PC-9 (cell line): ENCODE measurements around the gene OBSCN. TPM values are rescaled to one million over a fixed set of nuclear protein-coding genes. Genes with fewer than 3 reads are reported as not detected.
"Not testable (repeated sequence)": the region's sequence is repeated elsewhere in the genome, so short reads cannot be mapped to it uniquely, and the experiment has no call there.

ENCODE experiments used
- BruUV-seq: library from RNA; stranded (reverse); fragments of 400-500 nt; replicated peaks from 2 replicates; lab custom pipeline; 2021; lab: Mats Ljungman, UMichigan
- CTCF ChIA-PET: fragments of 300-600 bp; sonication (Branson Sonifier 250); formaldehyde crosslinking; loops from one replicate; lab custom pipeline; 2022; ENCODE audit warnings: antibody characterized with exemption; lab: Charles Lee
- POLR2A ChIA-PET: fragments of 300-600 bp; sonication (Branson Sonifier 250); formaldehyde crosslinking; loops from one replicate; lab custom pipeline; 2022; ENCODE audit warnings: antibody characterized with exemption; ENCODE audit not compliant: unreplicated experiment; lab: Charles Lee
- DNase-seq, 2 experiments: peaks; one replicate each; pipeline versions ENCODE4 v3.0.0 to v3.0.0-alpha.2; 2015 to 2022; ENCODE audit warnings: mixed read lengths in 1 of 2
- H2AFZ ChIP-seq: fragments of 200-600 bp; sonication (generic); 2 replicates; pipeline ENCODE4 v1.8.1; 2017; ENCODE audit warnings: antibody characterized with exemption
- H3F3A ChIP-seq: fragments of 200-600 bp; sonication (generic); 2 replicates; pipeline ENCODE4 v1.8.1; 2017; ENCODE audit warnings: antibody characterized with exemption, mild to moderate bottlenecking, low read depth; ENCODE audit not compliant: insufficient read depth
- H3K27ac ChIP-seq: fragments of 200-600 bp; sonication (generic); 2 replicates; pipeline ENCODE4 v1.6.1; 2016; ENCODE audit warnings: mixed run types
- H3K27me3 ChIP-seq: fragments of 200-600 bp; sonication (generic); 2 replicates; pipeline ENCODE4 v1.6.1; 2016; ENCODE audit warnings: low read depth, mixed run types; ENCODE audit not compliant: insufficient read depth
- H3K36me3 ChIP-seq: fragments of 200-600 bp; sonication (generic); 2 replicates; pipeline ENCODE4 v1.6.1; 2016; ENCODE audit warnings: low read depth, mixed run types
- H3K4me1 ChIP-seq: fragments of 200-600 bp; sonication (generic); replicated peaks from 2 replicates; pipeline ENCODE4 v1.6.1; 2016; ENCODE audit warnings: mixed run types; ENCODE audit not compliant: insufficient read depth
- H3K4me2 ChIP-seq: fragments of 200-600 bp; sonication (generic); 2 replicates; pipeline ENCODE4 v1.6.1; 2017; ENCODE audit warnings: mixed run types
- H3K4me3 ChIP-seq: fragments of 200-600 bp; sonication (generic); 2 replicates; pipeline ENCODE4 v1.6.1; 2016; ENCODE audit warnings: mixed run types
- H3K79me2 ChIP-seq: fragments of 200-600 bp; sonication (generic); 2 replicates; pipeline ENCODE4 v1.6.1; 2017; ENCODE audit warnings: low read depth, mixed run types
- H3K9me2 ChIP-seq: fragments of 200-600 bp; sonication (generic); 2 replicates; pipeline ENCODE4 v1.8.1; 2017; ENCODE audit warnings: mild to moderate bottlenecking; ENCODE audit not compliant: insufficient read depth
- H3K9me3 ChIP-seq: fragments of 200-600 bp; sonication (generic); 2 replicates; pipeline ENCODE4 v1.8.1; 2016; ENCODE audit warnings: low read depth; ENCODE audit not compliant: insufficient read depth
- H4K20me1 ChIP-seq: fragments of 200-600 bp; sonication (generic); 2 replicates; pipeline ENCODE4 v1.8.1; 2017; ENCODE audit not compliant: insufficient read depth
- EZH2 ChIP-seq: fragments of 200-600 bp; sonication (generic); IDR thresholded peaks from 2 replicates; pipeline ENCODE4 v1.8.0; 2017; ENCODE audit warnings: antibody characterized with exemption, low read depth
- intact Hi-C: fragments of 100-400 bp; cut with micrococcal nuclease; formaldehyde crosslinking; loops from one replicate; pipeline ENCODE4 v1.10.0; 2022; ENCODE audit not compliant: unreplicated experiment
- total RNA-seq: library from RNA; stranded (reverse); gene quantifications from 2 replicates; pipeline ENCODE4 v1.2.3, GENCODE V29; 2021
- TF ChIP-seq, protein P1 (sequence below): fragments of 200-600 bp; sonication (generic); conservative IDR thresholded peaks from 2 replicates; pipeline ENCODE4 v1.6.1; 2017; ENCODE audit warnings: mixed run types, antibody characterized with exemption, mild to moderate bottlenecking, moderate library complexity

Gene OBSCN
- total RNA-seq, 1 experiment from 2014 or later, result 62.9 TPM

DNA sequence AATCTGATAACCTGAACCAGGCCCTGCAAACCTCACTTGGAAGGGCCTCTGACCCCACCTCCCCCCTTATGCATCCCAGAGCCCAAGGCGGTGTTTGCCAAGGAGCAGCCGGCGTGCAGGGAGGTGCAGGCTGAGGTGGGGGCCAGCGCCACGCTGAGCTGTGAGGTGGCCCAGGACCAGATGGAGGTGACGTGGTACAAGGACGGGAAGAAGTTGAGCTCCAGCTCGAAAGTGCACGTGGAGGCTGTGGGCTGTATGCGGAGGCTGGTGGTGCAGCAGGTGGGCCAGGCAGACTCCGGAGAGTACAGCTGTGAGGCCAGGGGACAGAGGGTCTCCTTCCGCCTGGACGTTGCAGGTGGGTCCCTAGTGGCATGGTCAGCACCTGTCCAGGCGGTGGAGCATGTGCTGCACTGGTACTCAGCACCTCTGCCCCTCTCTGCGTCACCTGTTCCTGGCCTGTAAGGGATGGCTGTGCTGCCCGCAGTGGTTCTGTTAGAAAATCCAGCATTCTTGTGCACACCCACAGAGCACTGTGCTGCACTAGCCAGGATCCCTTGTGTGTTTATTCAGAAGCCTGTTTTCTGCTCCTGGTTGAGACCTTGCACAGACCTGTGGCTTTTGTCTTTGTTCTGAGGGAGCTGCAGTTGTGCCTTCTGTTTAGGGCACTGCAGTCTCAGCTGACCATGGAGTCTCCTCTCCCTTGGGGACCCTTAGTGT is 11.6 kb downstream of the OBSCN start:
- H3K4me2 ChIP-seq, result no peak overlapping the region
- no peaks in the 10 kb centered on the region for H3K9me3 ChIP-seq
- H3K36me3 ChIP-seq, result no peaks in the 10 kb centered on the region
- H3K4me3 ChIP-seq, result no peak overlapping the region
- no peaks in the 10 kb centered on the region for H4K20me1 ChIP-seq
- intact Hi-C loops, result no loop called here
- H2AFZ ChIP-seq, result no peak overlapping the region
- CTCF ChIA-PET, result no interaction called here
- no peaks in the 10 kb centered on the region for H3K79me2 ChIP-seq
- no peaks in the 10 kb centered on the region for H3F3A ChIP-seq
- H3K27ac ChIP-seq, result no peak overlapping the region
- BruUV-seq, result no TSS peak
- H3K4me1 ChIP-seq, result no peaks in the 10 kb centered on the region
- POLR2A ChIA-PET, result no interaction called here
- DNase-seq, result no peak
- no peaks in the 10 kb centered on the region for H3K27me3 ChIP-seq
- TF ChIP-seq, protein P1, sequence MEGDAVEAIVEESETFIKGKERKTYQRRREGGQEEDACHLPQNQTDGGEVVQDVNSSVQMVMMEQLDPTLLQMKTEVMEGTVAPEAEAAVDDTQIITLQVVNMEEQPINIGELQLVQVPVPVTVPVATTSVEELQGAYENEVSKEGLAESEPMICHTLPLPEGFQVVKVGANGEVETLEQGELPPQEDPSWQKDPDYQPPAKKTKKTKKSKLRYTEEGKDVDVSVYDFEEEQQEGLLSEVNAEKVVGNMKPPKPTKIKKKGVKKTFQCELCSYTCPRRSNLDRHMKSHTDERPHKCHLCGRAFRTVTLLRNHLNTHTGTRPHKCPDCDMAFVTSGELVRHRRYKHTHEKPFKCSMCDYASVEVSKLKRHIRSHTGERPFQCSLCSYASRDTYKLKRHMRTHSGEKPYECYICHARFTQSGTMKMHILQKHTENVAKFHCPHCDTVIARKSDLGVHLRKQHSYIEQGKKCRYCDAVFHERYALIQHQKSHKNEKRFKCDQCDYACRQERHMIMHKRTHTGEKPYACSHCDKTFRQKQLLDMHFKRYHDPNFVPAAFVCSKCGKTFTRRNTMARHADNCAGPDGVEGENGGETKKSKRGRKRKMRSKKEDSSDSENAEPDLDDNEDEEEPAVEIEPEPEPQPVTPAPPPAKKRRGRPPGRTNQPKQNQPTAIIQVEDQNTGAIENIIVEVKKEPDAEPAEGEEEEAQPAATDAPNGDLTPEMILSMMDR, result no peak
- TF ChIP-seq EZH2, result no peak
- H3K9me2 ChIP-seq, result no peaks in the 10 kb centered on the region

- H3K79me2 ChIP-seq, result no peaks in the 10 kb centered on the region
- DNase-seq, result no peak
- no peaks in the 10 kb centered on the region for H3K9me2 ChIP-seq
- no peak for TF ChIP-seq EZH2
- TF ChIP-seq, protein P1, result no peak
- ChIA-PET POLR2A (interaction anchor here (0.6 kb wide), 1 partner anchor 312 kb away, joined by 3 read pairs; no protein-coding TSS in a partner anchor), CTCF (no interaction called here)
- H3K4me3 ChIP-seq, result no peak overlapping the region
- intact Hi-C loops, result no loop called here
- H3K27me3 ChIP-seq, result no peaks in the 10 kb centered on the region
- H3K9me3 ChIP-seq, result no peaks in the 10 kb centered on the region
- no peak overlapping the region for H2AFZ ChIP-seq
- no peak overlapping the region for H3K27ac ChIP-seq
- no peaks in the 10 kb centered on the region for H4K20me1 ChIP-seq
- no peaks in the 10 kb centered on the region for H3K36me3 ChIP-seq
- no peaks in the 10 kb centered on the region for H3K4me1 ChIP-seq
- no TSS peak for BruUV-seq
- H3K4me2 ChIP-seq, result no peak overlapping the region
- no peaks in the 10 kb centered on the region for H3F3A ChIP-seq
Measured at GRCh38 chr1:228219962-228220780, 12.3 kb downstream of the OBSCN start.

DNA sequence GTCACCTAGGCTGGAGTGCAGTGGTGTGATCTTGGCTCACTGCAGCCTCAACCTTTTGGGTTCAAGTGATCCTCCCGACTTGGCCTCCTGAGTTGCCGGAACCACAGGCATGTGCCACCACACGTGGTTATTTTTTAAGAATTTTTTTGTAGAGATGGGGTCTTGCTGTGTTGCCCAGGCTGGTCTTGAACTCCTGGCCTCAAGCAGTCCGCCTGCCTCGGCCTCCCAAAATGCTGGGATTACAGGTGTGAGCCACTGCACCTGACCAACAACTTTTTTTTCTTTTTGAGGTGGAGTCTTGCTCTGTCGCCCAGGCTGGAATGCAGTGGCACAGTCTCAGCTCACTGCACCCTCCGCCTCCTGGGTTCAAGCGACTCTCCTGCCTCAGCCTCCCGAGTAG is 13.3 kb downstream of the OBSCN start:
- H3K4me3 ChIP-seq, H3K9me3 ChIP-seq, H3K27me3 ChIP-seq, H3K4me1 ChIP-seq, H3F3A ChIP-seq, POLR2A ChIA-PET, H3K4me2 ChIP-seq, H4K20me1 ChIP-seq, intact Hi-C loops, H3K79me2 ChIP-seq, H3K27ac ChIP-seq, H3K36me3 ChIP-seq, BruUV-seq, H3K9me2 ChIP-seq, DNase-seq, CTCF ChIA-PET, H2AFZ ChIP-seq: not testable (repeated sequence)
